Measurements from ENCODE around the gene KAZN. TPM values are rescaled to one million over a fixed set of nuclear protein-coding genes. Genes with fewer than 3 reads are reported as not detected.
A peak's percentile ranks its signal among the peaks of the same experiment; 100 is the strongest.

KAZN gene
- total and polyA plus RNA-seq, 10 donors = 20.0 to 245 (median 144) TPM

GRCh38 chr1:14994148-14994547 is 395.7 kb downstream of the KAZN start:
- peaks cover 12 to 80% (median 53%) of the 10 kb centered on the region in 6 donors for H3K4me1 ChIP-seq
- no peak overlapping the region for H3K4me3 ChIP-seq
- peaks cover 0 to 8% (median 0%) of the 10 kb centered on the region in 6 donors for H3K36me3 ChIP-seq
- intact Hi-C loops (cut with DNase I; ENCODE audit: low total_unique reads) = no loop called here
- peak overlapping the region in 6 of 8 donors; percentile 46 to 85 (median 80) for H3K27ac ChIP-seq
- no peaks in the 10 kb centered on the region for H3K27me3 ChIP-seq (replicated peaks in 1 of 7)
- no peaks in the 10 kb centered on the region for H3K9me3 ChIP-seq
- TF ChIP-seq POLR2A (IDR thresholded peaks at IDR 0.05) = no peak
- TF ChIP-seq POLR2AphosphoS5 (IDR thresholded peaks at IDR 0.05) = no peak
- TF ChIP-seq CTCF (IDR thresholded peaks at IDR 0.05 in 8 of 11, conservative IDR thresholded peaks at IDR 0.05 in 3 of 11) = no peak
- no peak for DNase-seq
- 64 to 76% (median 68%) methylated on average over 7 of the region's 7 CpGs for WGBS, 5 donors

GRCh38 chr1:14994841-14995437 is 396.5 kb downstream of the KAZN start:
- WGBS, 5 donors = 62 to 85% (median 69%) methylated on average over 9 of the region's 9 CpGs

GRCh38 chr1:14996133-14997050 is 397.9 kb downstream of the KAZN start:
- H3K27ac ChIP-seq = peak overlapping the region in 7 of 8 donors; percentile 52 to 85 (median 77)
- no peaks in the 10 kb centered on the region for H3K27me3 ChIP-seq (replicated peaks in 1 of 7)
- H3K36me3 ChIP-seq = peaks cover 0 to 8% (median 0%) of the 10 kb centered on the region in 6 donors
- peak; percentile 8 to 70 (median 33) for TF ChIP-seq POLR2AphosphoS5 (IDR thresholded peaks at IDR 0.05)
- no peak for TF ChIP-seq POLR2A (IDR thresholded peaks at IDR 0.05)
- no peak for TF ChIP-seq CTCF (IDR thresholded peaks at IDR 0.05 in 8 of 11, conservative IDR thresholded peaks at IDR 0.05 in 3 of 11)
- H3K4me3 ChIP-seq = no peak overlapping the region
- intact Hi-C loops (cut with DNase I; ENCODE audit: low total_unique reads) = no loop called here
- H3K9me3 ChIP-seq = no peaks in the 10 kb centered on the region
- no peak for DNase-seq
- WGBS, 5 donors = 52 to 69% (median 59%) methylated on average over 22 to 23 of the region's 23 CpGs
- peaks cover 14 to 97% (median 70%) of the 10 kb centered on the region in 6 donors for H3K4me1 ChIP-seq

More at GRCh38 chr1:14994841-14995437, 396.5 kb downstream of the KAZN start:
- DNase-seq = no peak
- no peak overlapping the region for H3K4me3 ChIP-seq
- peak overlapping the region in 7 of 8 donors; percentile 46 to 85 (median 77) for H3K27ac ChIP-seq
- intact Hi-C loops (cut with DNase I; ENCODE audit: low total_unique reads) = no loop called here
- no peaks in the 10 kb centered on the region for H3K9me3 ChIP-seq
- peaks cover 12 to 88% (median 60%) of the 10 kb centered on the region in 6 donors for H3K4me1 ChIP-seq
- TF ChIP-seq POLR2A (IDR thresholded peaks at IDR 0.05) = no peak
- TF ChIP-seq POLR2AphosphoS5 (IDR thresholded peaks at IDR 0.05) = peak; percentile 4 to 44 (median 9)
- H3K36me3 ChIP-seq = peaks cover 0 to 8% (median 0%) of the 10 kb centered on the region in 6 donors
- no peaks in the 10 kb centered on the region for H3K27me3 ChIP-seq (replicated peaks in 1 of 7)

- Histone ChIP-seq H3K36me3 (no peaks in the 10 kb centered on the region), H3K27me3 (replicated peaks in 1 of 7) (no peaks in the 10 kb centered on the region), H3K4me3 (no peak overlapping the region), H3K27ac (peak overlapping the region; percentile 22 to 85 (median 77)), H3K9me3 (no peaks in the 10 kb centered on the region), H3K4me1 (peaks cover 14 to 96% (median 69%) of the 10 kb centered on the region in 6 donors)
- no peak for DNase-seq
- intact Hi-C loops (cut with DNase I; ENCODE audit: low total_unique reads) = no loop called here
- TF ChIP-seq POLR2A (IDR thresholded peaks at IDR 0.05) = no peak
- TF ChIP-seq POLR2AphosphoS5 (IDR thresholded peaks at IDR 0.05) = no peak
- no peak for TF ChIP-seq CTCF (IDR thresholded peaks at IDR 0.05 in 8 of 11, conservative IDR thresholded peaks at IDR 0.05 in 3 of 11)
- 60 to 77% (median 71%) methylated on average over 11 to 12 of the region's 12 CpGs for WGBS, 5 donors
These were observed 399.3 kb downstream of the KAZN start for GRCh38 chr1:14997646-14998276.
